Measurements from ENCODE around the gene TRIM10.
"Not testable (repeated sequence)": the region's sequence is repeated elsewhere in the genome, so short reads cannot be mapped to it uniquely, and the experiment has no call there.

The TRIM10 gene

DNA sequence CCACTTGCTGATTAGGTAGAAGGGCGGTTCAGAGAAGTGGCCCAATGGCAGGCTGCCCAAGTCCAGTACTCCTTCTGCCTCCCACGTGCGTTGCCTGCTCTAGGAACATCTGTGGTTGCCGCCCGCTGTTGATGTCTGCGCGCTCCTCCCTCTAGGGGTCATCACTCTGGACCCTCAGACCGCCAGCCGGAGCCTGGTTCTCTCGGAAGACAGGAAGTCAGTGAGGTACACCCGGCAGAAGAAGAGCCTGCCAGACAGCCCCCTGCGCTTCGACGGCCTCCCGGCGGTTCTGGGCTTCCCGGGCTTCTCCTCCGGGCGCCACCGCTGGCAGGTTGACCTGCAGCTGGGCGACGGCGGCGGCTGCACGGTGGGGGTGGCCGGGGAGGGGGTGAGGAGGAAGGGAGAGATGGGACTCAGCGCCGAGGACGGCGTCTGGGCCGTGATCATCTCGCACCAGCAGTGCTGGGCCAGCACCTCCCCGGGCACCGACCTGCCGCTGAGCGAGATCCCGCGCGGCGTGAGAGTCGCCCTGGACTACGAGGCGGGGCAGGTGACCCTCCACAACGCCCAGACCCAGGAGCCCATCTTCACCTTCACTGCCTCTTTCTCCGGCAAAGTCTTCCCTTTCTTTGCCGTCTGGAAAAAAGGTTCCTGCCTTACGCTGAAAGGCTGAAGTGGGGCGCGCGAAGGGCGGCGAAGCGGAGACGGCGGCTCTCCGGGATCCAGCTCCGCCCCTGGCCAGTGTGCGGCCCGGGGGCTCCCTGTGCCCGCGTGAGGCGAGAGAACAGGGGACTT, 10.9 kb upstream of the TRIM10 start:
- peak; percentile 30 for DNase-seq

DNA sequence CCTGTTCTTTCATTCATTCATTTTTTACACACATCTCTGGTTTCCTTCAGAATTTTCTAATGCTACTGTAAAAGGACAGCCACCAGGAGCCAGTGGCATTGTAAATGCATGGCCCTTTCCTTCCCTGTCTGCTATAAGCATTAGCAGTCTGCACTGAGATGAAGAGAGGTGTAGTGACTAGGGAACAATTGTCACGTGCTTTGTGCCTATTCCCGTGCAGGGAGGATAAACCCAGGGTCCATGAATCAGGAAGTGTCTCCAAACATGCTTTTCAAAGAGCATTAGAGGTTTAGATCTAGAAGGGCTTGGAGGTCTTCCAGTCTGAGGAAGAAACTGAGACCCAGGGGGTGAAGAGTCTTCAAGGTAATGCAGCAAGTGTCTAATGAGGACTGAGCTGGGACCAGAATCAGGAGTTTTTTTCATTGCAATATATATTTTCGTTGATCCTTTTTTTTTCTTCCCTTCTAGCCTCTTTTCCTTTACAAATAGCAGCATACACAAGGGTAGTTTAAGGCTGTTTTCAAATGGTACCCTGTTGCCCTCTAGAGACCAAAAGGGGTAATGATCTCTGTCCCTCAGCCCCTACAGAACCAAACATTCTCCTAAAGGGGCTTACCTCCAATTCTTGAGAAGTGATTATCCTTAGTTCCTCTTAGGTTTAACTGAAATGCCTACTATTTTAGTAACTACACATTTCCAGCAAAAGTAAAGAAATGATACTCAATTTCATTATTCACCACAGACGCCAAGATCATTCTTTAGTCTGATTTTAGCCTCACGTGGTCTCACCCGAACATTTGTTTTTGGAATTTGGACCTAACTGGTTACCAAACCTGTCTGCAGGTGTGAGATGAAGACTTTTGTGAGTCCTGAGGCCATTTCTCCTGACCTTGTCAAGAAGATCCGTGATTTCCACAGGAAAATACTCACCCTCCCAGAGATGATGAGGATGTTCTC, 8.9 kb upstream of the TRIM10 start:
- no peak for DNase-seq

- DNase-seq, result no peak
Measured at GRCh38 chr6:30168741-30169140, 7.7 kb upstream of the TRIM10 start.

DNA sequence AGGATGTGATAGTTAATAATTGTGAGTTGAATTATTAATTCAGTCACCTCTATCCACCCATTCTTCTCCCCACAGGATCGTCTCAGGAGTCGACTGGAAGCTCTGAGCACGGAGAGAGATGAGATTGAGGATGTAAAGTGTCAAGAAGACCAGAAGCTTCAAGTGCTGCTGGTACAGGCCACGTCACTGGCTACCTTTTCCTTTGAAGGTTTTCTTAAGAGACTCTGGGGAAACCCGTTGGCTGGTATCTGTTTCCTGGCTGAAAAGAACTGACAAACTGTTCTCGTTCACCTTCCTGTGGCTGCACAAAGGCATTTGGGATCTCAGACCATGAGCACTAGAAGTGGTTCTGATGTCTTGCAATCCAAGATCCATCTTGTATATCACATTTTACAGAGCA, 6.1 kb upstream of the TRIM10 start:
- no peak for DNase-seq

- DNase-seq, result not testable (repeated sequence)
Measured at GRCh38 chr6:30165238-30165637, 4.2 kb upstream of the TRIM10 start.

GRCh38 chr6:30164714-30165113, 3.7 kb upstream of the TRIM10 start:
- no peak for DNase-seq

GRCh38 chr6:30163918-30164654, 3.1 kb upstream of the TRIM10 start:
- DNase-seq, result no peak

- no peak for DNase-seq
Measured at GRCh38 chr6:30163090-30163917, 2.3 kb upstream of the TRIM10 start, which contains the start of gene TRIM15. TRIM15 (plus strand) TSS chr6:30163546; CDS start chr6:30163685, 139 bp downstream.

DNA sequence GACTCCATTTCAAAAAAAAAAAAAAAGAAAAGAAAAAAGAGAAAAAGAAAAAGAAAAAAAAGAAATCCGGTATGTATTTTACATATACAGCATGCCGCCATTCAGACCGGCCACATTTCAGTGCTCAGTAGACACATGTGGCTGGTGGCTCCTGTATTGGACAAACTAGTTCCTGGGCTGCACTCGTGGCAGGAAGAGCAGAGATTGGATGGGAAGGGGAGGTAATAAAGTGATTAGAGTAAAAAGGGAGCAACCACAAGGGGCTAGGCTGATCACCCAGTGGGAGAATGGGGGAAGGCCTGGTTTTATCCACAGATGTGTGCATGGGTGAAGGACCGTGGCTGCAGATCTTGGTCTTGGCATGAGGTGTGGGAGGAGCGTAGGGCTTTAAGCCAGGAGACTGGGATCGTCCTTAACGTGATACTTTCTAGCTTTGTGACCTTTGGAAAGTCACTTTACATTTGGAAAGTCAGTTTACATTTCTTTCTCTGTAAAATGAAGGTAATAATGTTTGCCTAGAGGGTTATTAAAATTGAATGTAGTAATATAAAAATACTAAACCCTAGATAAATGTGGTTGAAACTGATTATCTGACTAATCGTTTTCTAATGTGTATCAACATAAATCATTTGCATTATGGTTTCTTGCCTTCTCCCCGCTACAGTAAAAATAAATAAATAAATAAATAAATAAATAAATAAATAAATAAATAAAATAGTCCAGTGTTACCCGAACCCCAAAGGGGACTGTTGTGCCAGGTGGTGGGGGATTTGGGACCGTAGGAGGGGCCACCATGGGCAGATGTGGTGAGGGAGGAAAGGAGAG, 1.5 kb upstream of the TRIM10 start:
- no peak for DNase-seq

DNA sequence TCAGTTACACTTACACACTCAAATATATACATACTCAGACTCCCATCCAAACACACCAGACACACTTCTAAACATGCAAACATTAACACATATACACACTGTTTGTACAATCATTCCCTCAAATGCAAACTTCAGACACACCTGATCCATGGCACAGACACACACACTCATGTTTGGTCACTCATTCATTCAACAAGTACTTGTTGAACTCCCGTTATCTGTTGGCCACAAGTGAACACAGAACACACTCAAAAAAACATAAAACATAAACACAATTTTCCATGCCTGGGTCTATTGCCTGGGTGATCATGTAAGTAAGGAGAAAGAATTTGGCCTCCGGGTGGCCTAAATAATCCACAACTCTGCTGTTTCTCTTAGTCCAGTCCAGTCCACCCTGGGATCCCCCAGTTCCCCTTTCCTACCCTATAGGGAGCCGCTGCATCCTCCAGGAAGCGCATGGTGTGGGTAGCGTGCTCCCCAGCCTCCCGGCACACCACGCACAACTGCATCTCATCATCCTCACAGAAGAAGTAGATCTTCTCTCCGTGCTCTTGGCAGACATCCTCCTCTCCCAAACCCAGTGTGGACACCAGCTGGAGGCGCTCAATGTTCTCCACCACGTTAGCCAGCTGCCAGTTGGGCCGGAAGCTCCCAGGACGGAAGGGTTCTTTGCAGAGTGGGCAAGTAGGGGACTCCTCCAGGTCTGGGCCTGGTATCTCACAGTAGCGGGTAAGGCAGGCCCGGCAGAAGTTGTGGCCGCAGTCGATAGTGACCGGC, 815 bp downstream of the TRIM10 start:
- DNase-seq, result no peak

- no peak for DNase-seq
Measured at GRCh38 chr6:30158475-30159040, 2.5 kb downstream of the TRIM10 start.

DNA sequence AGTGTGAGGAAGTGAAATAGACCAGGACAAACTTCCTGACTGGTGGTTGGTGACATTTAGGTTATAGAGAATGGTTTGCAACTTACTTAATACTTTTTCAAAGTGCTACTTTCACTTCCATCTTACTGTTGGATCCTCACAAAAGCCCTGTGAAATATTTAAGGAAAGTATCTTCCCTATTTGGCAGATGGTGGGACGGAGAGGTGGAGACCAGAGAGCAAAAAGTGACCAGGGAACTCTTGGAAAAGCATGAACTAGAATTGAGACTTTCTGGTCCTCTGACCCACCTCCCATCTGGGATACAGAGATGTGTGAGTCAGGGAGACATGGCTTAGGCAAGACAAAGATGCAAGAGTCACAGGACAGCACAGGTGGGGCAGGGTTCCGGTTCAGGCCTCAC, 3.0 kb downstream of the TRIM10 start:
- no peak for DNase-seq

DNA sequence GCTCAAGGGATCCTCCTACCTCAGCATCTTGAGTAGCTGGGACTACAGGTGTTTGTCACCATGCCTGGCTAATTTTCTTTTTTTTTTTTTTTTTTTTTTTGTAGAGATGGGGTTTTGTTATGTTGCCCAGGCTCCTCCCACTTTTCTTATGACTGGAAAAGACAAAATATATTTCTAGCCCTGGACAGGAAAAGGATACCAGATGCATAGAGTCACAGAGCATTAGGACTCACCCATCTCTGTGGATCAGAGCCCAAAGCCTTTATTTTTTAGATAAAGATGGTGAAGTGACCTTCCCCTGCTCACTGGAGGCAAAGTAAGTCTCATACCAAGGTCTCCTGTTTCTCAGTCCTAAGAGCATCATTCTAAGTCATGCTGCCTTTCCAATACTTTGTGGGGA, 3.4 kb downstream of the TRIM10 start:
- no peak for DNase-seq

DNA sequence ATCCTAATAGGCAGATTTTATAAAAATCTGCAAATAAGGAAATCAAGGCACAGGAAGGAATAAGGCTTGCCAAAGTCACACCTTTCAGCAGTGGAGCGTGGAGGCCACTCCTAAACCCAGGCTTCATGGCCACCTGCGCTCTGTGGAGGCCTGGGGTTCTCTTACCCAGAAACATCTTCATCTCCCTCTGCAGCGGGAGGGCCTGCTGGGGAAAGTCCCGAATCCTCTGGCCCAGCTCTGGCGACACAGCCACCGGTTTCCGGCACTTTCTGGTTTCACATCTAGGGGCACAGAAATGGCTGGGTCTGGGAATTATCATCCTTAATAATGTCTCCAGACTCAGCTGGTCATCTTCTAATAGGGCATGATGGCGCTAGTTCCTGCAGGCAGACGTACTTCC, 4.2 kb downstream of the TRIM10 start:
- no peak for DNase-seq

GRCh38 chr6:30156262-30156599, 4.8 kb downstream of the TRIM10 start:
- DNase-seq, result no peak

- no peak for DNase-seq
Measured at GRCh38 chr6:30155520-30156261, 5.3 kb downstream of the TRIM10 start.

GRCh38 chr6:30154709-30155519, 6.1 kb downstream of the TRIM10 start:
- no peak for DNase-seq

DNA sequence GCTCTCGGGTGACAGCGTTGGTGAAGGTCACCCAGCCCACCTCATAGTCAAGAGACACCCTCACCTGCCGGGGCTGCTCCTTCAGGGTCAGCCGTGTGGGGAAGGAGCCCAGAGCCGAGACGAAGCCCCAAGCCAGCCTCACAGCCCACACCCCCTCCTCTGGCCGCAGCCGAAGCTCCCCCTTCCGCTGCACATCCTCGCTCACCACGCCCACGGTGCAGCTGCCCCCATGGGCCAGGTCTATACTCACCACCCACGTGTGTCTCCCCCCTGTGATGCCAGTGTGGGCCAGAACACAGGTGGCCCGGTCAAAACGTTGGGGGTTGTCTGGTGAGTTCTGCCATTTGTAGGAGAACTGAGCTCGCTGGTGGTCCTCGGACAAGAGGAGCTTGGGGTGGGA, 7.0 kb downstream of the TRIM10 start:
- DNase-seq, result no peak
